ENCODE measurements around the gene PIK3C2G. TPM values are rescaled to one million over a fixed set of nuclear protein-coding genes. Genes with fewer than 3 reads are reported as not detected.

The PIK3C2G gene
- polyA plus RNA-seq, 1 of the 3 experiments (the other 2 are of a cell fraction), result 0.02 TPM

DNA sequence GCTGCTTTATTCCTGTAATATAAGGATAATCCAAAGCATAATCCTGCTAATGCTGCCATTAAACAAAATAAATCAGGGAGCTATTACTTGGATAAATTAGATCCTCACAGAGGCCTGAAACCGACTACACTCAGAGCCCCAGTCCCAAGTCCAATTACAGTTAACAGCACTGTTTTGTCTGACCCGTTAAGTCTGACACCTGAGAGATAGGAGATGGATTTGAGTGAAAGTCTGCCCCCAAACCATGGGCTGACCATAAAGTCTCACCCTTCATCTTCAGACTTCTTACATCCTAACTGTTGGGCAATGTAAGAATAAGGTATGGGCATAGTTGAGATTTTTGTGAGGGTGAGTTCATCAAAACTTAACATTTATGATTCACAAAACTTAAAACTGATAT is 294.8 kb downstream of the PIK3C2G start (continued):
- no peak for TF ChIP-seq RFX5 (IDR thresholded peaks at IDR 0.05; ENCODE audit: low read length)
- TF ChIP-seq, protein P1, sequence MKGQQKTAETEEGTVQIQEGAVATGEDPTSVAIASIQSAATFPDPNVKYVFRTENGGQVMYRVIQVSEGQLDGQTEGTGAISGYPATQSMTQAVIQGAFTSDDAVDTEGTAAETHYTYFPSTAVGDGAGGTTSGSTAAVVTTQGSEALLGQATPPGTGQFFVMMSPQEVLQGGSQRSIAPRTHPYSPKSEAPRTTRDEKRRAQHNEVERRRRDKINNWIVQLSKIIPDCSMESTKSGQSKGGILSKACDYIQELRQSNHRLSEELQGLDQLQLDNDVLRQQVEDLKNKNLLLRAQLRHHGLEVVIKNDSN (IDR thresholded peaks at IDR 0.05; ENCODE audit: borderline replicate concordance, low read depth), result no peak
- no peak for TF ChIP-seq MEF2A (IDR thresholded peaks at IDR 0.05; ENCODE audit: borderline replicate concordance, low read depth)

DNA sequence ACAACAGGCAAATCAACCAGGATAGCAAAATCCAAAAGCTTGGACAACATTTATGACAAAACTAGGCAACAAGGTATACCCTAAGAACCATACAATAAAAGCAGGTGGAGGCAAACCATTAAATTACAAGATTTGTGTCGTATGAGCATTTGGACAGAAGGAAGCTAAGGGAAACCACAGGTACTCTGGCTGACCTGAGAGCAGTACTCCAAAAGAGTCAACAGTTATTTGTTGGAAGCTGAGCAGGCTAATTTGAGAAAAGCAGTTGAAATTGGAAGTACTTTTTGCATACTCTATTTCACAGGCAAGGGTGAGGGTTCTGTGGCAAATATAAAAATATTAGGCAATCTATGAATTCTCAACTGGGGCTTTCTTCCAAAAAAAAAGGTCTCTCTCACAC is 297.9 kb downstream of the PIK3C2G start:
- TF ChIP-seq FOSL2 (IDR thresholded peaks at IDR 0.05; ENCODE audit: borderline replicate concordance, low read depth), result no peak
- no peak for TF ChIP-seq NFIC (IDR thresholded peaks at IDR 0.05; ENCODE audit: borderline replicate concordance)
- TF ChIP-seq, protein P1 (IDR thresholded peaks at IDR 0.05; ENCODE audit: borderline replicate concordance, low read depth), result no peak
- TF ChIP-seq FOXJ3 (CRISPR knock-in tag; IDR thresholded peaks at IDR 0.05), result no peak
- no peak for TF ChIP-seq GABPA (IDR thresholded peaks at IDR 0.05; ENCODE audit: low read depth)
- TF ChIP-seq, protein P2, sequence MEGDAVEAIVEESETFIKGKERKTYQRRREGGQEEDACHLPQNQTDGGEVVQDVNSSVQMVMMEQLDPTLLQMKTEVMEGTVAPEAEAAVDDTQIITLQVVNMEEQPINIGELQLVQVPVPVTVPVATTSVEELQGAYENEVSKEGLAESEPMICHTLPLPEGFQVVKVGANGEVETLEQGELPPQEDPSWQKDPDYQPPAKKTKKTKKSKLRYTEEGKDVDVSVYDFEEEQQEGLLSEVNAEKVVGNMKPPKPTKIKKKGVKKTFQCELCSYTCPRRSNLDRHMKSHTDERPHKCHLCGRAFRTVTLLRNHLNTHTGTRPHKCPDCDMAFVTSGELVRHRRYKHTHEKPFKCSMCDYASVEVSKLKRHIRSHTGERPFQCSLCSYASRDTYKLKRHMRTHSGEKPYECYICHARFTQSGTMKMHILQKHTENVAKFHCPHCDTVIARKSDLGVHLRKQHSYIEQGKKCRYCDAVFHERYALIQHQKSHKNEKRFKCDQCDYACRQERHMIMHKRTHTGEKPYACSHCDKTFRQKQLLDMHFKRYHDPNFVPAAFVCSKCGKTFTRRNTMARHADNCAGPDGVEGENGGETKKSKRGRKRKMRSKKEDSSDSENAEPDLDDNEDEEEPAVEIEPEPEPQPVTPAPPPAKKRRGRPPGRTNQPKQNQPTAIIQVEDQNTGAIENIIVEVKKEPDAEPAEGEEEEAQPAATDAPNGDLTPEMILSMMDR (IDR thresholded peaks at IDR 0.05), result no peak
- TF ChIP-seq, protein P3, sequence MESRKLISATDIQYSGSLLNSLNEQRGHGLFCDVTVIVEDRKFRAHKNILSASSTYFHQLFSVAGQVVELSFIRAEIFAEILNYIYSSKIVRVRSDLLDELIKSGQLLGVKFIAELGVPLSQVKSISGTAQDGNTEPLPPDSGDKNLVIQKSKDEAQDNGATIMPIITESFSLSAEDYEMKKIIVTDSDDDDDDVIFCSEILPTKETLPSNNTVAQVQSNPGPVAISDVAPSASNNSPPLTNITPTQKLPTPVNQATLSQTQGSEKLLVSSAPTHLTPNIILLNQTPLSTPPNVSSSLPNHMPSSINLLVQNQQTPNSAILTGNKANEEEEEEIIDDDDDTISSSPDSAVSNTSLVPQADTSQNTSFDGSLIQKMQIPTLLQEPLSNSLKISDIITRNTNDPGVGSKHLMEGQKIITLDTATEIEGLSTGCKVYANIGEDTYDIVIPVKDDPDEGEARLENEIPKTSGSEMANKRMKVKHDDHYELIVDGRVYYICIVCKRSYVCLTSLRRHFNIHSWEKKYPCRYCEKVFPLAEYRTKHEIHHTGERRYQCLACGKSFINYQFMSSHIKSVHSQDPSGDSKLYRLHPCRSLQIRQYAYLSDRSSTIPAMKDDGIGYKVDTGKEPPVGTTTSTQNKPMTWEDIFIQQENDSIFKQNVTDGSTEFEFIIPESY (IDR thresholded peaks at IDR 0.05; ENCODE audit: borderline replicate concordance, low read depth), result no peak
- no peak for TF ChIP-seq MEF2A (IDR thresholded peaks at IDR 0.05; ENCODE audit: borderline replicate concordance, low read depth)
- TF ChIP-seq, protein P4, sequence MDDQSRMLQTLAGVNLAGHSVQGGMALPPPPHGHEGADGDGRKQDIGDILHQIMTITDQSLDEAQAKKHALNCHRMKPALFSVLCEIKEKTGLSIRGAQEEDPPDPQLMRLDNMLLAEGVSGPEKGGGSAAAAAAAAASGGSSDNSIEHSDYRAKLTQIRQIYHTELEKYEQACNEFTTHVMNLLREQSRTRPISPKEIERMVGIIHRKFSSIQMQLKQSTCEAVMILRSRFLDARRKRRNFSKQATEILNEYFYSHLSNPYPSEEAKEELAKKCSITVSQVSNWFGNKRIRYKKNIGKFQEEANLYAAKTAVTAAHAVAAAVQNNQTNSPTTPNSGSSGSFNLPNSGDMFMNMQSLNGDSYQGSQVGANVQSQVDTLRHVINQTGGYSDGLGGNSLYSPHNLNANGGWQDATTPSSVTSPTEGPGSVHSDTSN (IDR thresholded peaks at IDR 0.05), result no peak
- no peak for TF ChIP-seq RAD21 (IDR thresholded peaks at IDR 0.05; ENCODE audit: low read length)
- TF ChIP-seq TAF1 (IDR thresholded peaks at IDR 0.05; ENCODE audit: borderline replicate concordance, low read depth, low read length), result no peak
- TF ChIP-seq EZH2phosphoT487 (IDR thresholded peaks at IDR 0.05; ENCODE audit: borderline replicate concordance, low read depth), result no peak
- no peak for TF ChIP-seq SMC3 (IDR thresholded peaks at IDR 0.05; ENCODE audit: low read depth, low read length)
- no peak for TF ChIP-seq RXRA (IDR thresholded peaks at IDR 0.05; ENCODE audit: borderline replicate concordance, low read depth)
- no peak for TF ChIP-seq EP300 (IDR thresholded peaks at IDR 0.05; ENCODE audit: borderline replicate concordance in 1 of 2, low read depth in 1 of 2, low read length in 1 of 2)
- no peak for TF ChIP-seq GATA2 (CRISPR knock-in tag; IDR thresholded peaks at IDR 0.05)
- TF ChIP-seq ELF1 (IDR thresholded peaks at IDR 0.05), result no peak
- TF ChIP-seq, protein P5, sequence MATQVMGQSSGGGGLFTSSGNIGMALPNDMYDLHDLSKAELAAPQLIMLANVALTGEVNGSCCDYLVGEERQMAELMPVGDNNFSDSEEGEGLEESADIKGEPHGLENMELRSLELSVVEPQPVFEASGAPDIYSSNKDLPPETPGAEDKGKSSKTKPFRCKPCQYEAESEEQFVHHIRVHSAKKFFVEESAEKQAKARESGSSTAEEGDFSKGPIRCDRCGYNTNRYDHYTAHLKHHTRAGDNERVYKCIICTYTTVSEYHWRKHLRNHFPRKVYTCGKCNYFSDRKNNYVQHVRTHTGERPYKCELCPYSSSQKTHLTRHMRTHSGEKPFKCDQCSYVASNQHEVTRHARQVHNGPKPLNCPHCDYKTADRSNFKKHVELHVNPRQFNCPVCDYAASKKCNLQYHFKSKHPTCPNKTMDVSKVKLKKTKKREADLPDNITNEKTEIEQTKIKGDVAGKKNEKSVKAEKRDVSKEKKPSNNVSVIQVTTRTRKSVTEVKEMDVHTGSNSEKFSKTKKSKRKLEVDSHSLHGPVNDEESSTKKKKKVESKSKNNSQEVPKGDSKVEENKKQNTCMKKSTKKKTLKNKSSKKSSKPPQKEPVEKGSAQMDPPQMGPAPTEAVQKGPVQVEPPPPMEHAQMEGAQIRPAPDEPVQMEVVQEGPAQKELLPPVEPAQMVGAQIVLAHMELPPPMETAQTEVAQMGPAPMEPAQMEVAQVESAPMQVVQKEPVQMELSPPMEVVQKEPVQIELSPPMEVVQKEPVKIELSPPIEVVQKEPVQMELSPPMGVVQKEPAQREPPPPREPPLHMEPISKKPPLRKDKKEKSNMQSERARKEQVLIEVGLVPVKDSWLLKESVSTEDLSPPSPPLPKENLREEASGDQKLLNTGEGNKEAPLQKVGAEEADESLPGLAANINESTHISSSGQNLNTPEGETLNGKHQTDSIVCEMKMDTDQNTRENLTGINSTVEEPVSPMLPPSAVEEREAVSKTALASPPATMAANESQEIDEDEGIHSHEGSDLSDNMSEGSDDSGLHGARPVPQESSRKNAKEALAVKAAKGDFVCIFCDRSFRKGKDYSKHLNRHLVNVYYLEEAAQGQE (IDR thresholded peaks at IDR 0.05; ENCODE audit: low read depth, low read length), result no peak
- Histone ChIP-seq H3K4me1 (ENCODE audit: control insufficient read depth in 1 of 2, insufficient read depth in 2 of 2, low read depth in 1 of 2, low read length in 1 of 2) (no peaks in the 10 kb centered on the region), H3F3A (replicated peaks; ENCODE audit: insufficient read depth) (no peaks in the 10 kb centered on the region), H3K36me3 (replicated peaks in 1 of 2; ENCODE audit: control insufficient read depth in 1 of 2, insufficient read depth in 2 of 2, low read length in 1 of 2) (no peaks in the 10 kb centered on the region), H3K9ac (no peak overlapping the region), H3K27ac (ENCODE audit: low read depth in 2 of 2, low read length in 1 of 2) (no peak overlapping the region), H3K4me2 (no peak overlapping the region), H3K4me3 (ENCODE audit: low read depth in 2 of 2, low read length in 1 of 2) (no peak overlapping the region), H3K27me3 (ENCODE audit: insufficient read depth) (no peaks in the 10 kb centered on the region), H3K9me3 (0 out of 2 replicates have a peak, but pooled peaks cover under 1% of the 10 kb centered on the region), H4K20me1 (ENCODE audit: insufficient read depth) (no peaks in the 10 kb centered on the region), H3K79me2 (ENCODE audit: insufficient read depth) (no peaks in the 10 kb centered on the region), H3K9me2 (no peaks in the 10 kb centered on the region), H2AFZ (ENCODE audit: low read depth) (no peak overlapping the region)
- 41% methylated on average over 1 of the region's 1 CpG for WGBS (ENCODE audit: low lambda C conversion rate)
- ChIA-PET CTCF (no interaction called here), POLR2A (no interaction called here)
- no peak for DNase-seq

Measured in SK-N-SH (cell line).